B cell (primary cell): Measurements from ENCODE around the gene PODN.

Experiments used
- CTCF ChIP-seq: fragments of 200-600 bp; IDR thresholded peaks from one replicate; pipeline ENCODE4 v1.8.0; 2022; ENCODE audit warnings: antibody characterized with exemption, mild to moderate bottlenecking
- EZH2 ChIP-seq: IDR thresholded peaks from 2 replicates; pipeline ENCODE4 v1.6.1; 2012; ENCODE audit warnings: borderline replicate concordance, low read depth, mild to moderate bottlenecking, moderate library complexity, low read length; ENCODE audit not compliant: insufficient read depth, poor library complexity, severe bottlenecking

- TF ChIP-seq EZH2 = no peak
- TF ChIP-seq CTCF = no peak
Measured at GRCh38 chr1:53110370-53111072, 48.5 kb downstream of the PODN start.
